NCI-H2029 (cell line): Measurements from ENCODE around the gene ZNF500.
A peak's percentile ranks its signal among the peaks of the same experiment; 100 is the strongest.
"Not testable (repeated sequence)": the region's sequence is repeated elsewhere in the genome, so short reads cannot be mapped to it uniquely, and the experiment has no call there.

Source experiments
- DNase-seq: peaks from one replicate; lab custom pipeline; 2025; lab: John Stamatoyannopoulos, UW

Gene ZNF500

DNA sequence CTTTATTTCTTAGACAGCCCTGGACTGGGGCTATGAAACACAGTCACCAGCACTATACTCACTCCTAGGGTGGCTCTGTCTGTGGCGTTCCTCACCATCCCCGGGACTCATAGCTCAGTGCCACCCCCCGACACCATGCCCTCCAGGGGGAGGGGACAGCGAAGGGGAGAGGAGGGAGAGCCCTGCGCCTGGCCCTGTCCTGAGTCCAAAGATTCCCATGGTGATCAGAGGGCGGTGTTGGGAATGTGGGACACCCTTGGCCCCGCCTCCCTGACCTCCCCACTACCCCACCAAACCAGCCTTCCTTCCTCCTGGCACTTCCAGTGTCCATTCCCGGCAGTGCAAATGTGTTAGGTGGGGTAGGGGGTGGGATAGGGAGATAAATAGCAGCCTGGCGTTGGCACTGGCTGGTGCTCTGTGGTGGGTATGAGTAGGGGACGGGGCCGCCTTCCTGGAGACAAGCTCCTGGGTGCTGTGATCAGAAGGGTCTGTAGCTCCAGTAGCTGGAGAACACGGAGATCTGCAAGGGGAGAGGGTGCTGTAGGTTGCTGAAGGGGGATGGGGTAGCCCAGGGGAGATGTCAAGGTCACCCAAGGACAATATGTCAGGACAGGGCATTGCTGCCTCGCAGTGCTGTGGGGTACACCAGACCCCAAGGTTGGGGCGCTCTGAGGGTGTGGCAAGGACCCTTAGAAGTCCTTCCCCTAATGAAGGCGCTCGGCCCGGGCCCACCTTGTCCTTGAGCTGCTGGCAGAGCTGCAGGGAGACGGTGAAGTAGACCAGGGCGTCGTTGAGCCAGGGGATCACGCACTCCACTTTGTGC is 30.2 kb upstream of the ZNF500 start:
- no peak for DNase-seq

GRCh38 chr16:4795828-4796572 is 29.0 kb upstream of the ZNF500 start:
- DNase-seq, result no peak

- DNase-seq, result peak; percentile 67
Measured at GRCh38 chr16:4795181-4795827, 28.3 kb upstream of the ZNF500 start, which contains the start of gene SMIM22. TSS of gene SMIM22 (plus strand) at chr16:4795369. CDS start at chr16:4795735, 366 bp downstream.

DNA sequence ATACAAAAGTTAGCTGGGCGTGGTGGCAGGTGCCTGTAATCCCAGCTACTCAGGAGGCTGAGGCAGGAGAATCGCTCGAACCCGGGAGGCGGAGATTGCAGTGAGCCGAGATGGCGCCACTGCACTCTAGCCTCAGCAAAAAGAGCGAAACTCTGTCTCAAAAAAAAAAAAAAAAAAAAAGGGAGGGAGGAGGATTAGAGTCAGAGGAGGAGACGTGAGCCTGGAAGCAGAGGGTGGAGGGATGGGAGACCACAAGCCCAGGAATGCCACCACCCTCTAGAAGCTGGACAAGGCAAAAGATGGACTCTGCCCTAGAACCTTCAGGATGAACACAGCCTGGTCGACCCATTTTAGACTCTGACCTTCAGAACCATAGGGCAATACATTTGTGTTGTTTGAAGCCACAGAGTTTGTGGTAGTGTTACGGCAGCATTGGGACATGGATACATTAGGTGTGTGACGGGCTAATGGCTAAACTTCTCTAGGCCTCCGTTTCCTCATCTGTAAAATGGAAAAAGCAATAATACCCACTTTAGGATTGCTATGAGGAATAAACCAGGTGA is 26.1 kb upstream of the ZNF500 start:
- DNase-seq, result no peak

DNA sequence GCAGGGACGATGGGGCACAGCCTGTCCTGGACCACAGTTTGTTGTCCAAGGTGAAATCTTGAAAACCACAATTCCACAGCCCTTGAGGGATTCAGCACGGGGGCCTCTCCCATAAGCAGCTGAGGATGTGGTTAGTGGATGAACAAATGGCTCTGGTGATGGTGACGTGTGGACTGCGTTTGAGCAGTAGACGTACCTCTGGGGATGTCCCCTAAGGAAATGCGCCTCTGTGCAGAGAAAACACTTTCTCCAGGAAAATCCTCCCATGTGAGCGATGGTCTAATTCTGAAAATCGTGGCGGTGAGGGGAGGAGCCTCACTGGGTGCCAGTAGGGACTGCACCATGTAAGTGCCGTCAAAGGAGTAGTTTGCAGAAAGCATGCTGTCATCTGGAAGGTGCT is 23.9 kb upstream of the ZNF500 start:
- DNase-seq, result no peak

DNA sequence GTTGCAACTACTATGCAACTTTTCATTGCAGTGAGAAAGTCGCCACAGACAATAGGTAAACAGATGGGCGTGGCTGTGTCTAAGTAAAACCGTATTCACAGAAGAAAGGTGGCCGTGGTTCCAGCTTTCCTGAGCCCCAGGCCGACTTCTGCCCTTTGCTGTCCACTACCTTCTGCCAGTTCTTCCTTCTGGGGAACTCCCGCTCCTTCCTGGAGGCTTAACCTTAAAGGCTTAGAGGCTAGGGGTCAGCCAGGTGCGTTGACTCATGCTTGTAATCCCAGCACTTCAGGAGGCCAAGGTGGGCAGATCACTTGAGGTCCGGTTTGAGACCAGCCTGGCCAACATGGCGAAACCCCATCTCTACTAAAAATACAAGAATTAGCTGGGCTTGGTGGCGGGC is 23.3 kb upstream of the ZNF500 start:
- no peak for DNase-seq

DNA sequence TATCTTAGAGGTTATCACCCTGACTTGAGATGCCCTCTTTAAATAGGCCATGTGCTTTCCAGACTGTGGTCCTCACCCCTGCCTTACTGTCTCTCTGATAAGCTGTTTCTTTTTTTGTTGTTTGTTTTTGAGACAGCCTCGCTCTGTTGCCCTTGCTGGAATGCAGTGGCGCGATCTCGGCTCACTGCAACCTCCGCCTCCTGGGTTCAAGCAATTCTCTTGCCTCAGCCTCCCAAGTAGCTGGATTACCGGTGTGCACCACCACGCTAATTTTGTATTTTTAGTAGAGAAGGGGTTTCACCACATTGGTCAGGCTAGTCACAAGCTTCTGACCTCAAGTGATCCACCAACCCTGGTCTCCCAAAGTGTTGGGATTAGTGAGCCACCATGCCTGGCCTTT is 21.9 kb upstream of the ZNF500 start:
- DNase-seq, result no peak

- DNase-seq, result no peak
Measured at GRCh38 chr16:4788489-4788889, 21.5 kb upstream of the ZNF500 start.

- no peak for DNase-seq
Measured at GRCh38 chr16:4787627-4788482, 20.9 kb upstream of the ZNF500 start, which contains the start of gene SEPTIN12. TSS of gene SEPTIN12 (minus strand) at chr16:4788345. CDS start at chr16:4787645, 700 bp downstream.

GRCh38 chr16:4787068-4787467 is 20.1 kb upstream of the ZNF500 start:
- DNase-seq, result no peak

DNA sequence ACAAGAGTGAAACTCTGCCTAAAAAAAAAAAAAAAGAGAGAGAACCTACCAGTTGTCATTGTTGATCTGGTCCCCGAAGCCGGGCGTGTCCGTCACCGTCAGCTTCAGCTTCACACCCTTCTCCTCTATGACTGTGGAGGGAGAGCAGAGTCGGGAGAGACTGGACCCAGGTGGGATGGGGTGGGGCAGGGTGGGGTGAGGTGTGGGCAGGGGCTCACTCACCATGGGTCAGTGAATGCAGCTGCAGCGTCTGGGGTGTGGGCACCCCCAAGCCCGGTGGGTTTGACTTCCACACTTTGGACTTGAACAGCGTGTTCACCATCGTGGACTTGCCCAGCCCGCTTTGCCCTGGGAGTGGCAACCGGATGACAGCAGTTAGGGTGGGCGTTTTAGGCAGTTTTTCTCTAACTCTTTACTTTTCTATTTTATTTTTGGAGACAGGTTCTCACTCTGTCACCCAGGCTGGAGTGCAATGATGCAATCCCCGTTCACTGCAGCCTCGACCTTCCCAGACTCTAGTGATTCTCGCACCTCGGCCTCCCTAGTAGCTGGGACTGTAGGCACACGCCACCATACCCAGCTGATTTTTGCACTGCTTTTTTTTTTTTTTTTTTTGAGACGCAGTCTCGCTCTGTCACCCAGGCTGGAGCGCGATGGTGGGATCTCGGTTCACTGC is 18.9 kb upstream of the ZNF500 start:
- no peak for DNase-seq

DNA sequence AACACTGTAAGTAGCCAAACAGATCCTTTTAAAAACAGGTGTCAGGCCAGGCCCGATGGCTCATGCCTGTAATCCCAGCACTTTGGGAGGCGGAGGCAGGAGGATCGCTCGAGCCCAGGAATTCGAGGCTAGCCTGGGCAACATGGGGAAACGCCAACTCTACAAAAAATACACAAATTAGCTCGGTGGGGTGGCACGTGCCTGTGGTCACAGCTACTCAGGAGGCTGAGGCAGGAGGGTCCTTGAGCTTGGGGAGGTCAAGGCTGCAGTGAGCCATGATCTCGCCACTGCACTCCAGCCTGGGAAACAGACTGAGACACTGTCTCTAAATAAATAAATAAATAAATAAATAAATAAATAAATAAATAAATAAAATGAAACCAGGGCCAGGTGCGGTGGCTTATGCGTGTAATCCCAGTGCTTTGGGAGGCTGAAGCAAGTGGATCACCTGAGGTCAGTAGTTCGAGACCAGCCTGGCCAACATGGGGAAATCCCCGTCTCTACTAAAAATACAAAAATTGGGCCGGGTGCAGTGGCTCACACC is 17.6 kb upstream of the ZNF500 start:
- DNase-seq, result not testable (repeated sequence)

- DNase-seq, result no peak
Measured at GRCh38 chr16:4783951-4784336, 17.0 kb upstream of the ZNF500 start.

DNA sequence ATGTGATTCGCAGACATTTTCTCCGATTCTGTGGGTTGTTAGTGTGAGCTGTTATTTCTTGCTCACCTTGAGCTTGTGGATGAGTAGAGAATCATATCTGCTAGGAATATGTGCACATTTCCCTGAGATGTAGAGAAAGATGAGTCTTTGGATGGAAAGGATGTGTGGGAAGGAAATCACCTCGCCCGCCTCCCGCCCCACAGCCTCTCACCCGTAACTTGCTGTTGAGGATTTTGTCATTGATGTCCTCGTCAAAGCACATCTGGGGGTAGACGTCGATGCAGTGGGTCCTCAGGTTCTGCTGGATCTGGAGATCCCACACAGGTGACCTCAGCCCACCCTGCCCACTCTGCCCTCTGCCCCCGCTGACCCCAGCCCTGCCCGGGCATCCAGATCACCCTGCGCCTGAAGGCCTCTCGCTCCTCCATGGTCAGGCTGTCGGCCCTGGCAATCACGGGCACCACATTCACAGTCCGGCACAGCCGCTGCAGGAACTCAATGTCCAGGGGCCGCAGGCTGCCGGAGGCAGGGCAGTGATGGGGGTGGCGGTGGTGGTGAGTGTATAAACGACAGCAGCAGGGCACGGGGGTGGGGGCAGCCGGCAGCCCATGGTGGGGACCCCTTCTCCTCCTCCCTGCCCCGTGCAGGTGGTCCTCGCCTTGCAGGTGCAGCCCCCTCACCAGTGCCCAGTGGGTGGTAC is 16.4 kb upstream of the ZNF500 start:
- DNase-seq, result no peak

DNA sequence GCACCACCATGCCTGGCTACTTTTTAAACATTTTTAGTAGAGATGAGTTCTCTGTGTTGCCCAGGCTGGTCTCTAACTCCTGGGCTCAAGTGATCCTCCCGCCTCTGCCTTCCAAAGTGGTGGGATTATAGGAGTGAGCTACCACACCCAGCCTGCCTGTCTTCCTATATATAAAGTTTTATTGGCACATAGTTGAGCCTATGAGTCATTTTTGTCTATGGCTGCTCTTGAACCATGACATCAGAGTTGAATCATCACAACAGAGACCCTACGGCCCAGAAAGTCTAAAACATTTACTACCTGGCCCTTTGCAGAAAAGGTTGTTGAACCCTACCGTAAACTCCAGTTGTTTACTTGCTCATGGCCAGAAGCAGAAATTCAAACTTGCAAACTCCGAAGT is 13.3 kb upstream of the ZNF500 start:
- DNase-seq, result no peak

DNA sequence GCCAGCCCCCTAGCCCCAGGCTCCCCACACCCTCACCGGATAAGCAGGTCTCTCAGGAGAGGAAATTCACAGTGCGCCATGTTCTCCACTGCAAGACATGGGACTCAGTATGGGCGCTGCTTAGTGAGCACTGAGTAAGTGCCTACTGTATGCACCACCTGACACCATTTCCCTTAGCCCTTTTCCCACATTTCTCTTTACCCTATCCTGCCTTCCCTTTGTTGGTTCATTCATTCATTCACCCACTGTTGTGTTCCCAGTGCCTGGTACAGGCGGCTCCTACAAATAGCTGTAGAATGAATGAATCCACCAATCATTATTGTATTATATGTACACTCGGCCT is 11.1 kb upstream of the ZNF500 start:
- DNase-seq, result no peak

DNA sequence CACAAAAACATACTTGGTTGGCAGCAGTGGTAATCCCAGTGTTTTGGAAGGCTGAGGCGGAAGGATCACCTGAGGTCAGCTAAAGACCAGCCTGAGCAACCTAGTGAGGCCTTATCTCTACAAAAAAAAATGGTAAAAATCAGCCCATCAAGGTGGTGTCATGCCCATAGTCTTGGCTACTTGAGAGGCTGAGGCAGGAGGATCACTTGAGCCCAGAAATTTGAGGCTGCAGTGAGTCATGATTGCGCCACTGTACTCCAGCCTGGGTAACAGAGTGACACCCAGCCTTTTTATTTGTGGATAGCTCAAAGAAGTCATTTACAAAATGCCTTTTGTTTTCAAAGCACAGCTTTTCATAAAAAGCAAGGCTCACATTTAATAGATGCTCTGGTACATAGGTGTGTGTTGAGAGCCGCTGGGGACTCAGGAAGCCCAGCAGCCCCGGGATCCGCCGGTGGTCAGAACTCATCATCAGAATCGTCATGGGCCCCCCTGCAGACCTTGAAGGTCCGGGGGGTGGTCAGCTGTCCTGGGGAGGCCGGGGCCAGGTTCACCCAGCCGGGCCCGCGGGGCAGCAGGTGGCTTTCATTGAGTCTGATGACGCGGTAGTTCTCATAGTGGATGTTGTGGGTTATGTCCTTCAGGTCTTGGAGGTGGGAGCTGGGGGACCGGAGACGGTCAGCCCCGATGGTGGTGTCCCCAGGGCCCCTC is 10.5 kb upstream of the ZNF500 start:
- no peak for DNase-seq

GRCh38 chr16:4776141-4776705 is 9.3 kb upstream of the ZNF500 start:
- DNase-seq, result no peak

GRCh38 chr16:4775005-4775404 is 8.0 kb upstream of the ZNF500 start:
- no peak for DNase-seq
